H1 (cell line): ENCODE measurements around the gene RFNG. TPM values are rescaled to one million over a fixed set of nuclear protein-coding genes. Genes with fewer than 3 reads are reported as not detected.

Experiments used
- CTCF ChIA-PET: fragments of 300-600 bp; sonication (Branson Sonifier 250); formaldehyde crosslinking; loops from one replicate; lab custom pipeline; 2021; ENCODE audit not compliant: partially characterized antibody; lab: Charles Lee
- POLR2A ChIA-PET: fragments of 300-600 bp; sonication (Branson Sonifier 250); formaldehyde crosslinking; loops from one replicate; lab custom pipeline; 2021; ENCODE audit warnings: inconsistent platforms; ENCODE audit not compliant: partially characterized antibody; lab: Charles Lee
- DNase-seq, 2 experiments: peaks; one replicate each; pipeline versions ENCODE4 v3.0.0 to v3.0.0-alpha.2; 2010 to 2022; ENCODE audit warnings: low spot score in 2 of 2, low read depth in 1 of 2, mixed read lengths in 1 of 2
- FAIRE-seq: peaks from 2 replicates; lab custom pipeline; 2011; peaks lifted over from hg19 to GRCh38; lab: Jason Lieb, UNC
- H2AFZ ChIP-seq: 2 replicates; pipeline ENCODE4 v1.8.1; 2012; ENCODE audit warnings: low read length, inconsistent platforms
- H2AK5ac ChIP-seq: 2 replicates; pipeline ENCODE4 v1.6.1; 2013; ENCODE audit warnings: low read depth, low read length
- H2BK120ac ChIP-seq: replicated peaks from 2 replicates; pipeline ENCODE3; 2013; ENCODE audit warnings: low read depth, low read length, inconsistent platforms
- H2BK12ac ChIP-seq: 2 replicates; pipeline ENCODE4 v1.6.1; 2013; ENCODE audit warnings: low read depth, low read length
- H2BK15ac ChIP-seq: 2 replicates; pipeline ENCODE4 v1.6.1; 2013; ENCODE audit warnings: low read length
- H2BK20ac ChIP-seq: 2 replicates; pipeline ENCODE4 v1.6.1; 2013; ENCODE audit warnings: low read length
- H2BK5ac ChIP-seq: 2 replicates; pipeline ENCODE4 v1.6.1; 2013; ENCODE audit warnings: low read depth, low read length
- H3K14ac ChIP-seq: 2 replicates; pipeline ENCODE4 v1.6.1; 2013; ENCODE audit warnings: inconsistent platforms; ENCODE audit not compliant: insufficient read length
- H3K18ac ChIP-seq: 2 replicates; pipeline ENCODE4 v1.6.1; 2013; ENCODE audit warnings: low read length; ENCODE audit errors: extremely low read depth
- H3K23ac ChIP-seq: 2 replicates; pipeline ENCODE4 v1.6.1; 2013; ENCODE audit warnings: inconsistent platforms; ENCODE audit not compliant: insufficient read length
- H3K23me2 ChIP-seq: 2 replicates; pipeline ENCODE4 v1.6.1; 2013; ENCODE audit warnings: low read depth, low read length
- H3K27ac ChIP-seq: 2 replicates; pipeline ENCODE4 v1.6.1; 2011; ENCODE audit warnings: low read depth, low read length, inconsistent platforms
- H3K27me3 ChIP-seq, 4 experiments: replicated peaks in 1 of 4; 1 replicate in 1 of 4; 2 replicates in 3 of 4; pipeline versions ENCODE4 v1.6.1 to v1.8.1; 2011 to 2013; ENCODE audit warnings: low read length in 3 of 4, mild to moderate bottlenecking in 3 of 4, inconsistent platforms in 2 of 4, mixed read lengths in 2 of 4, moderate library complexity in 1 of 4; ENCODE audit not compliant: control insufficient read depth in 3 of 4, insufficient read depth in 3 of 4; ENCODE audit errors: extremely low read depth in 1 of 4
- H3K36me3 ChIP-seq, 4 experiments: 2 replicates each; pipeline versions ENCODE4 v1.6.1 to v1.8.1; 2011 to 2013; ENCODE audit warnings: mild to moderate bottlenecking in 4 of 4, low read length in 3 of 4, moderate library complexity in 2 of 4, control low read depth in 1 of 4, inconsistent platforms in 1 of 4; ENCODE audit not compliant: insufficient read depth in 4 of 4, control insufficient read depth in 2 of 4
- H3K4ac ChIP-seq: replicated peaks from 2 replicates; pipeline ENCODE3; 2013; ENCODE audit warnings: low read length, low read depth, mixed read lengths, inconsistent platforms; ENCODE audit not compliant: insufficient read length
- H3K4me1 ChIP-seq, 4 experiments: replicated peaks in 1 of 4; 1 replicate in 1 of 4; 2 replicates in 3 of 4; pipeline versions ENCODE4 v1.6.1 to v1.8.1; 2011 to 2013; ENCODE audit warnings: low read length in 3 of 4, inconsistent platforms in 2 of 4, mixed read lengths in 1 of 4; ENCODE audit not compliant: insufficient read depth in 4 of 4, control insufficient read depth in 3 of 4
- H3K4me2 ChIP-seq, 2 experiments: 2 replicates each; pipeline versions ENCODE4 v1.6.1 to v1.8.1; 2011 to 2013; ENCODE audit warnings: low read depth in 2 of 2, low read length in 2 of 2, control low read depth in 1 of 2, inconsistent platforms in 1 of 2, mild to moderate bottlenecking in 1 of 2; ENCODE audit not compliant: insufficient read depth in 1 of 2
- H3K4me3 ChIP-seq, 4 experiments: fragments of 200-600, 300-600 bp in 1 of 4; sonication (generic), shearing (Covaris generic), sonication (Bioruptor Twin) in 1 of 4; 2 replicates each; pipeline versions ENCODE4 v1.5.1 to v1.8.1; 2011 to 2016; ENCODE audit warnings: low read length in 4 of 4, low read depth in 3 of 4, control low read depth in 2 of 4, inconsistent platforms in 2 of 4, mild to moderate bottlenecking in 2 of 4, mixed read lengths in 1 of 4, moderate library complexity in 1 of 4; ENCODE audit not compliant: insufficient read depth in 2 of 4; ENCODE audit errors: extremely low read depth in 1 of 4
- H3K56ac ChIP-seq: replicated peaks from 2 replicates; pipeline ENCODE3; 2013; ENCODE audit warnings: low read depth, mild to moderate bottlenecking, mixed read lengths, low read length, inconsistent platforms; ENCODE audit not compliant: insufficient read length
- H3K79me1 ChIP-seq: 2 replicates; pipeline ENCODE4 v1.6.1; 2013; ENCODE audit warnings: low read depth, low read length, control low read depth
- H3K79me2 ChIP-seq, 2 experiments: 2 replicates each; pipeline versions ENCODE4 v1.6.1 to v1.8.1; 2012 to 2013; ENCODE audit warnings: low read length in 2 of 2, mild to moderate bottlenecking in 2 of 2, inconsistent platforms in 1 of 2; ENCODE audit not compliant: insufficient read depth in 2 of 2, control insufficient read depth in 1 of 2
- H3K9ac ChIP-seq, 4 experiments: replicated peaks in 1 of 4; 1 replicate in 1 of 4; 2 replicates in 3 of 4; pipeline versions ENCODE4 v1.6.1 to v1.8.1; 2011 to 2013; ENCODE audit warnings: low read depth in 3 of 4, low read length in 3 of 4, control low read depth in 2 of 4, mild to moderate bottlenecking in 2 of 4, moderate library complexity in 2 of 4, inconsistent platforms in 1 of 4; ENCODE audit errors: extremely low read depth in 1 of 4
- H3K9me3 ChIP-seq, 2 experiments: 2 replicates each; pipeline versions ENCODE4 v1.6.1 to v1.8.1; 2012 to 2013; ENCODE audit warnings: mild to moderate bottlenecking in 2 of 2, moderate library complexity in 2 of 2, control low read depth in 1 of 2, inconsistent platforms in 1 of 2, low read depth in 1 of 2, low read length in 1 of 2, mixed read lengths in 1 of 2; ENCODE audit not compliant: insufficient read depth in 2 of 2
- H4K20me1 ChIP-seq, 2 experiments: replicated peaks in 1 of 2; 2 replicates each; pipeline versions ENCODE3 to v1.8.1; 2011 to 2013; ENCODE audit warnings: inconsistent platforms in 2 of 2, low read length in 2 of 2, mild to moderate bottlenecking in 1 of 2; ENCODE audit not compliant: insufficient read depth in 2 of 2, control insufficient read depth in 1 of 2
- H4K5ac ChIP-seq: 2 replicates; pipeline ENCODE4 v1.6.1; 2013; ENCODE audit warnings: low read length, low read depth, mixed read lengths, inconsistent platforms; ENCODE audit not compliant: insufficient read length
- H4K8ac ChIP-seq: 2 replicates; pipeline ENCODE4 v1.8.0; 2013; ENCODE audit warnings: mild to moderate bottlenecking, moderate library complexity, low read length, inconsistent platforms; ENCODE audit not compliant: insufficient read depth; ENCODE audit errors: extremely low read depth
- H4K91ac ChIP-seq: replicated peaks from 2 replicates; pipeline ENCODE3; 2013; ENCODE audit warnings: low read length, mixed read lengths, inconsistent platforms; ENCODE audit not compliant: insufficient read length
- ASH2L ChIP-seq: fragments of 200-600, 300-600 bp; sonication (generic); IDR thresholded peaks from one replicate; pipeline ENCODE4 v1.7.1; 2017; ENCODE audit warnings: low read length
- ATF2 ChIP-seq: IDR thresholded peaks from 2 replicates; pipeline ENCODE4 v1.6.1; 2012; ENCODE audit warnings: low read length, inconsistent platforms
- CBX5 ChIP-seq: fragments of 300-800, 300-1000 bp; sonication (generic); IDR thresholded peaks from 2 replicates; pipeline ENCODE4 v1.7.1; 2016; ENCODE audit warnings: antibody characterized with exemption, low read length, low read depth
- FOSL1 ChIP-seq: IDR thresholded peaks from 2 replicates; pipeline ENCODE4 v1.6.1; 2011; ENCODE audit warnings: mild to moderate bottlenecking, low read depth, low read length, moderate library complexity; ENCODE audit not compliant: insufficient read depth
- KDM1A ChIP-seq: fragments of 200-600, 300-600 bp; sonication (generic); IDR thresholded peaks from 2 replicates; pipeline ENCODE4 v1.7.1; 2016; ENCODE audit warnings: mild to moderate bottlenecking, low read length, borderline replicate concordance
- NANOG ChIP-seq: IDR thresholded peaks from 2 replicates; pipeline ENCODE4 v1.6.1; 2011; ENCODE audit warnings: low read length, low read depth, mild to moderate bottlenecking, inconsistent platforms; ENCODE audit not compliant: insufficient read depth, poor library complexity, severe bottlenecking
- PHF8 ChIP-seq: fragments of 200-600 bp; sonication (generic); conservative IDR thresholded peaks from 2 replicates; pipeline ENCODE4 v1.7.1; 2012; ENCODE audit warnings: low read depth, mild to moderate bottlenecking, inconsistent platforms, low read length, moderate library complexity
- POLR2A ChIP-seq, 2 experiments: IDR thresholded peaks; 1 replicate in 1 of 2; 2 replicates in 1 of 2; pipeline ENCODE4 v1.6.1; 2011; ENCODE audit warnings: low read depth in 2 of 2, low read length in 2 of 2, mild to moderate bottlenecking in 2 of 2; ENCODE audit errors: control extremely low read depth in 1 of 2
- RFX5 ChIP-seq: IDR thresholded peaks from 2 replicates; pipeline ENCODE4 v1.6.1; 2011; ENCODE audit warnings: low read depth, low read length, improper control_type of control experiment, borderline replicate concordance
- SP1 ChIP-seq: IDR thresholded peaks from 2 replicates; pipeline ENCODE4 v1.6.1; 2011; ENCODE audit warnings: low read depth, low read length
- TAF1 ChIP-seq: IDR thresholded peaks from 2 replicates; pipeline ENCODE4 v1.6.1; 2011; ENCODE audit warnings: mild to moderate bottlenecking, low read depth, low read length
- TBP ChIP-seq: IDR thresholded peaks from 2 replicates; pipeline ENCODE4 v1.6.1; 2011; ENCODE audit warnings: low read depth, low read length, improper control_type of control experiment
- YY1 ChIP-seq: IDR thresholded peaks from 2 replicates; pipeline ENCODE4 v1.6.1; 2011; ENCODE audit warnings: low read depth, mild to moderate bottlenecking, low read length
- WGBS, 2 experiments: shearing (Covaris generic) in 1 of 2; methylation state at CpG; one replicate each; pipeline versions ENCODE4 v1.1.6 to v1.1.7; 2013 to 2015; ENCODE audit warnings: low lambda C conversion rate in 2 of 2, mixed read lengths in 2 of 2, inconsistent platforms in 1 of 2, low coverage in 1 of 2, missing lambda C conversion rate in 1 of 2; ENCODE audit not compliant: insufficient replicate concordance in 2 of 2, insufficient coverage in 1 of 2, insufficient read length in 1 of 2; ENCODE audit errors: extremely low coverage in 1 of 2, missing lambda C conversion rate in 1 of 2; 5-methylcytosine and 5-hydroxymethylcytosine counted together
- polyA plus RNA-seq, 7 experiments: library from polyadenylated mRNA; depleted of rRNA in 3 of 7; stranded (reverse) in 5 of 7; unstranded in 2 of 7; fragments of >200 nt in 5 of 7; fragments of 200-250 nt in 2 of 7; gene quantifications; 1 replicate in 5 of 7; 2 replicates in 1 of 7; 4 replicates in 1 of 7; pipeline versions ENCODE4 v1.2.1 to v1.2.3, GENCODE V29; 2011 to 2013; ENCODE audit warnings: missing spikeins in 2 of 7, mixed read lengths in 2 of 7
- total RNA-seq: library from RNA; stranded (reverse); fragmentation: NEBNext Ultra II Directional; extraction: Animal tissue kit (Norgen Biotek cat#: 25700); gene quantifications from 2 replicates; pipeline ENCODE4 v1.2.1, GENCODE V29; 2021

Gene RFNG
- total and polyA plus RNA-seq, 2 of the 8 experiments (the other 6 are each of a cell fraction or from before 2014, with no cell fraction given), result 26.7 to 28.4 TPM

- no peak overlapping the region for H3K4ac ChIP-seq
- no peak overlapping the region for H4K8ac ChIP-seq
- H3K23me2 ChIP-seq, result peaks cover 5% of the 10 kb centered on the region; the same call in 1 of the 2 replicates
- H3K18ac ChIP-seq, result no peak overlapping the region
- H3K4me2 ChIP-seq, result no peak overlapping the region
- no peak overlapping the region for H2AK5ac ChIP-seq
- no peak overlapping the region for H2BK5ac ChIP-seq
- H2BK20ac ChIP-seq, result no peak overlapping the region
- 94% methylated on average over 24 of the region's 24 CpGs; no CpG with 5 or more reads in 1 of the 2 experiments for WGBS, 2 experiments
- no peak overlapping the region for H3K27ac ChIP-seq
- no peak overlapping the region for H3K23ac ChIP-seq
- H3K36me3 ChIP-seq, result peaks cover 0 to 8% (median 2%) of the 10 kb centered on the region in 4 experiments; a peak in 3 of 8 replicates
- H2BK12ac ChIP-seq, result no peak overlapping the region
- H2BK120ac ChIP-seq, result no peak overlapping the region
- no peak for FAIRE-seq
- CTCF ChIA-PET, result interaction anchor here (0.8 kb wide), 1 partner anchor 17 kb away, joined by 3 read pairs; no protein-coding TSS in a partner anchor
- POLR2A ChIA-PET, result interaction anchor here (0.9 to 1.3 kb wide), 3 partner anchors 13 to 42 kb away, joined by 4 to 6 read pairs (median 4); partner anchors contain the start of gene RAC3
- no peak overlapping the region for H4K5ac ChIP-seq
- peaks cover 0 to 8% of the 10 kb centered on the region in 2 experiments for H4K20me1 ChIP-seq
- no peaks in the 10 kb centered on the region for H3K9me3 ChIP-seq
- H3K4me1 ChIP-seq, result peaks cover 0 to 18% (median 10%) of the 10 kb centered on the region in 4 experiments; a peak in 5 of 7 replicates
- no peak overlapping the region for H4K91ac ChIP-seq
- no peak overlapping the region for H3K9ac ChIP-seq
- peaks cover 3% of the 10 kb centered on the region; the same call in 1 of the 2 replicates for H3K79me1 ChIP-seq
- H3K14ac ChIP-seq, result no peak overlapping the region
- peaks cover 0 to 4% of the 10 kb centered on the region in 2 experiments; a peak in 1 of 4 replicates for H3K79me2 ChIP-seq
- peaks cover 0 to 4% (median 0%) of the 10 kb centered on the region in 4 experiments; a peak in 1 of 7 replicates for H3K27me3 ChIP-seq
- no peak overlapping the region for H3K4me3 ChIP-seq
- DNase-seq, result no peak
- H2AFZ ChIP-seq, result no peak overlapping the region
- no peak overlapping the region for H2BK15ac ChIP-seq
- no peak overlapping the region for H3K56ac ChIP-seq
- TF ChIP-seq TBP (no peak), ASH2L (no peak), PHF8 (no peak), SP1 (no peak), KDM1A (no peak), FOSL1 (no peak), NANOG (no peak), POLR2A (IDR thresholded peaks at IDR 0.05; ENCODE audit: control extremely low read depth in 1 of 2, low read depth in 2 of 2, low read length in 2 of 2) (no peak), TAF1 (no peak), CBX5 (no peak), ATF2 (no peak), RFX5 (no peak), YY1 (no peak)
Observed at GRCh38 chr17:82047379-82047778, 4.2 kb downstream of the RFNG start.
